Neuronal stem cell (in vitro differentiated cells): ENCODE measurements around the gene APOB.

Experiments
- DNase-seq: peaks from one replicate; pipeline ENCODE4 v3.0.0-alpha.2; 2013; ENCODE audit warnings: low spot score
- H2AFZ ChIP-seq: one replicate; pipeline ENCODE4 v1.6.1; 2013; ENCODE audit warnings: mild to moderate bottlenecking, low read length, inconsistent platforms
- H2AK5ac ChIP-seq: 2 replicates; pipeline ENCODE4 v1.6.1; 2013; ENCODE audit warnings: low read depth, mild to moderate bottlenecking, inconsistent platforms, low read length, moderate library complexity, mixed read lengths
- H2BK120ac ChIP-seq: 2 replicates; pipeline ENCODE4 v1.6.1; 2013; ENCODE audit warnings: low read depth, mild to moderate bottlenecking, inconsistent platforms, low read length, moderate library complexity, mixed read lengths
- H2BK12ac ChIP-seq: one replicate; pipeline ENCODE4 v1.6.1; 2013; ENCODE audit warnings: low read length, inconsistent platforms
- H2BK15ac ChIP-seq: 2 replicates; pipeline ENCODE4 v1.6.1; 2013; ENCODE audit warnings: mild to moderate bottlenecking, low read length, inconsistent platforms, mixed read lengths
- H2BK5ac ChIP-seq: one replicate; pipeline ENCODE4 v1.6.1; 2013; ENCODE audit warnings: inconsistent platforms, mild to moderate bottlenecking, low read length, moderate library complexity
- H3K14ac ChIP-seq: one replicate; pipeline ENCODE4 v1.6.1; 2013; ENCODE audit warnings: low read length, inconsistent platforms
- H3K18ac ChIP-seq: 2 replicates; pipeline ENCODE4 v1.6.1; 2013; ENCODE audit warnings: low read length, inconsistent platforms
- H3K23ac ChIP-seq: 2 replicates; pipeline ENCODE4 v1.6.1; 2013; ENCODE audit warnings: low read depth, mild to moderate bottlenecking, mixed read lengths, low read length, inconsistent platforms; ENCODE audit not compliant: poor library complexity
- H3K27ac ChIP-seq: replicated peaks from 3 replicates; pipeline ENCODE4 v1.5.1; 2013; ENCODE audit warnings: low read length, inconsistent platforms
- H3K27me3 ChIP-seq, 3 experiments: 2 replicates each; pipeline ENCODE4 v1.6.1; 2013; ENCODE audit warnings: low read length in 3 of 3, mild to moderate bottlenecking in 2 of 3, inconsistent platforms in 1 of 3, low read depth in 1 of 3, mixed read lengths in 1 of 3, moderate library complexity in 1 of 3; ENCODE audit not compliant: control insufficient read depth in 3 of 3, insufficient read depth in 3 of 3
- H3K36me3 ChIP-seq, 2 donors: replicated peaks in 1 of 2; 2 replicates each; pipeline ENCODE4 v1.6.1; 2013; ENCODE audit warnings: low read length in 2 of 2; ENCODE audit not compliant: control insufficient read depth in 2 of 2, insufficient read depth in 2 of 2
- H3K4ac ChIP-seq: 2 replicates; pipeline ENCODE4 v1.6.1; 2013; ENCODE audit warnings: inconsistent platforms, mild to moderate bottlenecking, low read length, moderate library complexity
- H3K4me1 ChIP-seq, 2 donors: 1 replicate in 1 of 2; 2 replicates in 1 of 2; pipeline ENCODE4 v1.6.1; 2013; ENCODE audit warnings: low read length in 2 of 2, low read depth in 1 of 2; ENCODE audit not compliant: control insufficient read depth in 2 of 2, insufficient read depth in 1 of 2
- H3K4me2 ChIP-seq: one replicate; pipeline ENCODE4 v1.6.1; 2013; ENCODE audit warnings: mild to moderate bottlenecking, low read length, inconsistent platforms; ENCODE audit not compliant: insufficient read depth, poor library complexity, severe bottlenecking
- H3K4me3 ChIP-seq, 2 donors: 2 replicates each; pipeline ENCODE4 v1.5.1; 2013; ENCODE audit warnings: low read length in 2 of 2, mild to moderate bottlenecking in 2 of 2, inconsistent platforms in 1 of 2, moderate library complexity in 1 of 2
- H3K79me1 ChIP-seq: one replicate; pipeline ENCODE4 v1.6.1; 2013; ENCODE audit warnings: low read depth, mild to moderate bottlenecking, inconsistent platforms, low read length, moderate library complexity
- H3K9ac ChIP-seq: one replicate; pipeline ENCODE4 v1.6.1; 2013; ENCODE audit warnings: mild to moderate bottlenecking, low read depth, low read length, inconsistent platforms; ENCODE audit not compliant: poor library complexity
- H3K9me3 ChIP-seq, 2 donors: replicated peaks in 1 of 2; 2 replicates each; pipeline versions ENCODE3 to v1.6.1; 2013; ENCODE audit warnings: low read length in 2 of 2, mild to moderate bottlenecking in 2 of 2, inconsistent platforms in 1 of 2, low read depth in 1 of 2, mixed read lengths in 1 of 2, moderate library complexity in 1 of 2; ENCODE audit not compliant: control insufficient read depth in 2 of 2, insufficient read depth in 1 of 2
- H4K8ac ChIP-seq: one replicate; pipeline ENCODE4 v1.6.1; 2013; ENCODE audit warnings: low read depth, mild to moderate bottlenecking, inconsistent platforms, low read length, moderate library complexity
- H4K91ac ChIP-seq: one replicate; pipeline ENCODE4 v1.6.1; 2013; ENCODE audit warnings: low read length, low read depth, mild to moderate bottlenecking, inconsistent platforms; ENCODE audit not compliant: poor library complexity
- WGBS, 2 donors: extraction: QIAGEN DNeasy Blood & Tissue Kit; methylation state at CpG; one replicate each; pipeline ENCODE4 v1.1.7; 2013; ENCODE audit warnings: missing lambda C conversion rate in 2 of 2, mixed read lengths in 1 of 2; ENCODE audit not compliant: insufficient read length in 2 of 2, insufficient replicate concordance in 1 of 2; ENCODE audit errors: extremely low coverage in 2 of 2; 5-methylcytosine and 5-hydroxymethylcytosine counted together

APOB gene

GRCh38 chr2:20998972-20999905 lies 44.6 kb downstream of the APOB start:
- Histone ChIP-seq H2BK12ac (no peak overlapping the region), H3K4me2 (no peak overlapping the region), H3K23ac (no peak overlapping the region), H4K91ac (no peak overlapping the region), H3K4me3 (no peak overlapping the region), H4K8ac (no peak overlapping the region), H2AFZ (no peak overlapping the region), H3K4ac (no peak overlapping the region), H3K9ac (no peak overlapping the region), H3K36me3 (no peaks in the 10 kb centered on the region), H3K18ac (no peak overlapping the region), H2BK15ac (no peak overlapping the region), H3K14ac (no peak overlapping the region), H3K79me1 (no peaks in the 10 kb centered on the region), H3K4me1 (no peaks in the 10 kb centered on the region), H2BK5ac (no peak overlapping the region), H3K9me3 (no peaks in the 10 kb centered on the region), H2BK120ac (no peak overlapping the region), H3K27me3 (no peaks in the 10 kb centered on the region), H3K27ac (no peak overlapping the region), H2AK5ac (no peak overlapping the region)
- DNase-seq: no peak
- 100% methylated on average over 1 of the region's 5 CpGs; no CpG with 5 or more reads in 1 of the 2 donors for WGBS, 2 donors

DNA sequence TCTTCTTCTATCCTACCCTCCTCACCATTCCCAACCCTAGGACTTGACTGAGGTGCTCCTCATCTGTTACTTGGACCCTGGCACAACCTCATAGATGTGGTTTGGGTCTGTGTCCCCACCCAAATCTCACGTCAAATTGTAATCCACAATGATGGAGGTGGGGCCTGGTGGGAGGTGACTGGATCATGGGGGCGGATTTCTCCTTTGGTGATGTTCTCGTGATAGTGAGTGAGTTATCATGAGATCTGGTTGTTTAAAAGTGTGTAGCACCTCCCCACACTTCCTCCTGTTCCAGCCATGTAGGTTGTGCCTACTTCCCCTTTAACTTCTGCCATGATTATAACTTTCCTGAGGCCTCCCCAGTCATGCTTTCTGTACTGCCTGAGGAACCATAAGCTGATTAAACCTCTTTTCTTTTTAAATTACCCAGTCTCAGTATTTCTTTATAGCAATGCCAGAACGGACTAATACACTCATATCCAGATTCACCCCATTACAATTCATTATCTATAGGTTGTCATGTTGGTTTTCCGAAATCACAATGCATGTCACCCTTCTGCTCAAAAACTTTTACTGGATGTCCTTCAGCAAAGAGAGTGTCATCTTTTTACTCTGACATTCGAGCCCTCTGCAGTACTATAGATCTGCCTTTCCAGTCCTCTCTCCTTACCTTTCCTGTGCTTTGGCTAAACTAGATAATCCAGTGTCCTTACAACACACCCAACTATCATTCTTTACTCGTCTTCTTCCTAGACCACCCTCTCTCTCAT lies 45.7 kb downstream of the APOB start:
- Histone ChIP-seq H2AK5ac (no peak overlapping the region), H2AFZ (no peak overlapping the region), H2BK15ac (no peak overlapping the region), H3K9me3 (no peaks in the 10 kb centered on the region), H3K27me3 (no peaks in the 10 kb centered on the region), H3K36me3 (no peaks in the 10 kb centered on the region), H2BK120ac (no peak overlapping the region), H2BK5ac (no peak overlapping the region), H3K23ac (no peak overlapping the region), H3K4me3 (no peak overlapping the region), H3K79me1 (no peaks in the 10 kb centered on the region), H3K4ac (no peak overlapping the region), H3K18ac (no peak overlapping the region), H3K9ac (no peak overlapping the region), H3K14ac (no peak overlapping the region), H3K4me1 (no peaks in the 10 kb centered on the region), H4K8ac (no peak overlapping the region), H4K91ac (no peak overlapping the region), H3K4me2 (no peak overlapping the region), H3K27ac (no peak overlapping the region), H2BK12ac (no peak overlapping the region)
- 100% methylated on average over 1 of the region's 7 CpGs; no CpG with 5 or more reads in 1 of the 2 donors for WGBS, 2 donors
- DNase-seq: no peak

DNA sequence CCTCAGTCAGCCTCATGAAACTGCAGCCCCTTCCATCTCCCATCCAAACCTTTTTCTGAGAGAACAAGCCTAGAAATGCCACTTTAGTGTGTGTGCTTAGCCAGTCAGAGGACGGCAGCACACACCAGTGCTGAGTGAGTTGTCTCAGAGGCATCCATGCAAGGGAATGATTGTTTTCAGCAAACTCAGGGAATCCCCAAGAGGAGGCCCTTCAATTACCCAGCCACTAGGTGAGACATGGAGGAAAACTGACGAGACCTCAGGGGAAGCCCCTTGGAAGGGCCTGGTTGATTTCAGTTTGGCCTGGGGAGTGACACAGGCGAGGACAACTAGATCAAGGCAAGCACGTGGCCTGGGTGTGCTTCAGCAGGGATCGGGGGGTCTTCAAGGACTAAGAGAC lies 49.7 kb downstream of the APOB start:
- Histone ChIP-seq H4K8ac (no peak overlapping the region), H3K27ac (no peak overlapping the region), H3K4me2 (no peak overlapping the region), H3K4me1 (peaks cover 0 to 8% of the 10 kb centered on the region in 2 donors), H3K18ac (no peak overlapping the region), H2BK120ac (no peak overlapping the region), H4K91ac (no peak overlapping the region), H3K4ac (no peak overlapping the region), H2AK5ac (no peak overlapping the region), H2BK12ac (no peak overlapping the region), H3K79me1 (no peaks in the 10 kb centered on the region), H2BK5ac (no peak overlapping the region), H3K9ac (no peak overlapping the region), H3K9me3 (no peaks in the 10 kb centered on the region), H3K14ac (no peak overlapping the region), H2AFZ (no peak overlapping the region), H3K4me3 (no peak overlapping the region), H3K23ac (no peak overlapping the region), H3K36me3 (no peaks in the 10 kb centered on the region), H2BK15ac (no peak overlapping the region), H3K27me3 (peaks cover 0 to 15% (median 0%) of the 10 kb centered on the region in 3 experiments)
- no peak for DNase-seq
- WGBS, 2 donors: no CpG with 5 or more reads among the region's 5 CpGs

DNA sequence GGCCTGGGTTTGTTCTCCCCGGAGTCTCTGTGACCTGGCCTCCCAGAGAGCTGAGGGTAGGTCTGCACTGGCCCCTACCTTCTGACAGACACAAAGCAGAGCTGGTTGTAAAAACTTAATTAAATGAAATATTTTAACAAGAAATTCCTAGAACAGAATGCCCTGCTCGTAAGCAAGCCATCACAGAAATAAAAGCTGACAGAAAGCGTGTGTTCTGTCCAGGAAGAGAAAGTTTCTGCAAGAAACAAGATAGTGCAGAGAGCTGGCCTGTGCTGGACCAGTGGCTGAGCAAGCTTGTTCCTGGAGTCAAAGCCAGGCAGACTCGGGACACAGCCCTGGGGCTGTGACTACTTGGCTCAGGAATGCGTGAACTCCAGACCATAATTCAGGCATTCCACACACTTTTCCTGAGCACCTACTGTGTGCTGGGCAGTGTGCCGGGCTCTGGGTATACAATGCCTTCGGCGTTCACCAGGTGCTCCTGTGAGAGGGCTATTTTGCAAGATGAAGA lies 51.6 kb downstream of the APOB start:
- DNase-seq: no peak
- no peak overlapping the region for H3K14ac ChIP-seq
- H3K27me3 ChIP-seq: peaks cover 0 to 17% (median 0%) of the 10 kb centered on the region in 3 experiments
- no peak overlapping the region for H2AK5ac ChIP-seq
- no peak overlapping the region for H3K4ac ChIP-seq
- no peak overlapping the region for H3K18ac ChIP-seq
- no peak overlapping the region for H3K4me3 ChIP-seq
- H3K23ac ChIP-seq: no peak overlapping the region
- WGBS, 2 donors: no CpG with 5 or more reads among the region's 8 CpGs
- no peak overlapping the region for H2BK15ac ChIP-seq
- no peak overlapping the region for H2BK120ac ChIP-seq
- no peak overlapping the region for H3K9ac ChIP-seq
- peaks cover 0 to 8% of the 10 kb centered on the region in 2 donors for H3K4me1 ChIP-seq
- no peak overlapping the region for H2BK5ac ChIP-seq
- no peak overlapping the region for H2AFZ ChIP-seq
- H3K4me2 ChIP-seq: no peak overlapping the region
- H3K27ac ChIP-seq: no peak overlapping the region
- no peak overlapping the region for H4K8ac ChIP-seq
- no peak overlapping the region for H2BK12ac ChIP-seq
- no peak overlapping the region for H4K91ac ChIP-seq
- H3K79me1 ChIP-seq: no peaks in the 10 kb centered on the region
- H3K36me3 ChIP-seq: no peaks in the 10 kb centered on the region
- H3K9me3 ChIP-seq: no peaks in the 10 kb centered on the region
